GM12875 (cell line): ENCODE data around the gene PLAAT3.
"Not testable (repeated sequence)": the region's sequence is repeated elsewhere in the genome, so short reads cannot be mapped to it uniquely, and the experiment has no call there.

Source experiments
- H3K4me3 ChIP-seq: one replicate; pipeline ENCODE4 v1.5.1; 2011; ENCODE audit warnings: low read depth, low read length, control low read depth
- TF ChIP-seq, protein P1 (sequence below): IDR thresholded peaks from 2 replicates; pipeline ENCODE4 v1.5.1; 2011; ENCODE audit warnings: low read depth, mild to moderate bottlenecking, control low read depth, inconsistent platforms, low read length, moderate library complexity, borderline replicate concordance; ENCODE audit not compliant: insufficient read depth

PLAAT3 gene

GRCh38 chr11:63635762-63636465, 21.7 kb upstream of the PLAAT3 start:
- TF ChIP-seq, protein P1, sequence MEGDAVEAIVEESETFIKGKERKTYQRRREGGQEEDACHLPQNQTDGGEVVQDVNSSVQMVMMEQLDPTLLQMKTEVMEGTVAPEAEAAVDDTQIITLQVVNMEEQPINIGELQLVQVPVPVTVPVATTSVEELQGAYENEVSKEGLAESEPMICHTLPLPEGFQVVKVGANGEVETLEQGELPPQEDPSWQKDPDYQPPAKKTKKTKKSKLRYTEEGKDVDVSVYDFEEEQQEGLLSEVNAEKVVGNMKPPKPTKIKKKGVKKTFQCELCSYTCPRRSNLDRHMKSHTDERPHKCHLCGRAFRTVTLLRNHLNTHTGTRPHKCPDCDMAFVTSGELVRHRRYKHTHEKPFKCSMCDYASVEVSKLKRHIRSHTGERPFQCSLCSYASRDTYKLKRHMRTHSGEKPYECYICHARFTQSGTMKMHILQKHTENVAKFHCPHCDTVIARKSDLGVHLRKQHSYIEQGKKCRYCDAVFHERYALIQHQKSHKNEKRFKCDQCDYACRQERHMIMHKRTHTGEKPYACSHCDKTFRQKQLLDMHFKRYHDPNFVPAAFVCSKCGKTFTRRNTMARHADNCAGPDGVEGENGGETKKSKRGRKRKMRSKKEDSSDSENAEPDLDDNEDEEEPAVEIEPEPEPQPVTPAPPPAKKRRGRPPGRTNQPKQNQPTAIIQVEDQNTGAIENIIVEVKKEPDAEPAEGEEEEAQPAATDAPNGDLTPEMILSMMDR = peak; percentile 68
- no peak overlapping the region for H3K4me3 ChIP-seq

- TF ChIP-seq, protein P1 = no peak
- no peak overlapping the region for H3K4me3 ChIP-seq
Observed at GRCh38 chr11:63629426-63629825, 15.2 kb upstream of the PLAAT3 start.

GRCh38 chr11:63623513-63624140, 9.4 kb upstream of the PLAAT3 start:
- H3K4me3 ChIP-seq = no peak overlapping the region
- TF ChIP-seq, protein P1 = no peak

DNA sequence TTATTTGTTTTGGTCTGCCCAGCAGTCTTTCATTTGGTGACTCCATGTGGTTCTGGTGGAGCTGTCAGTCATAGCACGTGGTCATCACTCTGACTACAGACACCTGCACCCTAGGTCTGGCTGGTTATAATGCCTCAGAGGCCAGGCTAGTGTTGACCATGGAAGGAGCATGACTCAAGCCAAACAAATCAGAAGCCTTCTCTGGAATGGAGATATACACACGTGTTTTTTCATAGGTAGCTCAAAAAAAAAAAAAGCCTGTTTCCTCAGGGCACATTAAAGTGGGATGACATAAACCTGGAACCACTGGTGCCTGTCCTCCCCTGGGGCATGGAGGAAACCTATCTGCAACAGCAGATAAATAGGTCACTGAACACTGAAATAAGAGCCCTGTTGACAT, 8.1 kb upstream of the PLAAT3 start:
- H3K4me3 ChIP-seq = no peak overlapping the region
- TF ChIP-seq, protein P1 = no peak

DNA sequence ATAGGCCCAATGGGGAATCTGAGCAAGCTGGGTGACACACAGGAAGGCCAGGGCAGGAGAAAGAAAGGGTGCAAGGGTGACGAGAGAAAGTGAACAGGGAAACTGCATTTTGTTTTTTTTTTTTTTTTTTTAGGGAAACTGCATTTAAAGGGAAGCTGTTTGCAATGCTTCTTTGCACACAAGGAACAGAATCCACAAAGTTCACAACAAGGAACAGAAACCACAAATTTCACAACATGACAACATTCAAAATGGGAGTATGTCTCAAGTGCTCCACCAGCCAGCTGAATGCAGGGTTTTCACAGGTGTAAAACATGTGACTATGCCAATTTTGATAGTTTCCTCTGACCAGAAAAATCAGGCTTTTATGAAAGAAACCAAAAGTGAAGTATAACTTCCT, 6.8 kb upstream of the PLAAT3 start:
- H3K4me3 ChIP-seq = no peak overlapping the region
- TF ChIP-seq, protein P1 = no peak

DNA sequence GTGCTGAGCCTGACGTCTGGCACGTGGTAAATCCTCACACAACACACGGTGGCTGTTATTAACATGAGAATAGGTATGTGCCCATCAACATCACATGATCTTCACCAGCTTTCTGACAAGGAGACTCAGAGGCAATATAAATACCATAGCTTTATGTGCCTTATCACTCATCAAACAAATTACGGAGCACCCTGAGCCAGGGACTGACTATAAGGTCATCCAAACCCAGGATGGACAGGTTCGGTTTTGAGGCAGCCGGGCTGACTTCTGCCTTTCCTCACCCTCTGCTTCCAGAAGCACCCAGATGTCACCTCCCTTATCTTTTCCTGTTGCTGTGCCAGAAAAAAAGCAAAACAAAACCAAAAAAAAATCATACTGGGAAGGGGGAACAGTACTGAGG, 5.7 kb upstream of the PLAAT3 start:
- TF ChIP-seq, protein P1 = no peak
- H3K4me3 ChIP-seq = no peak overlapping the region

DNA sequence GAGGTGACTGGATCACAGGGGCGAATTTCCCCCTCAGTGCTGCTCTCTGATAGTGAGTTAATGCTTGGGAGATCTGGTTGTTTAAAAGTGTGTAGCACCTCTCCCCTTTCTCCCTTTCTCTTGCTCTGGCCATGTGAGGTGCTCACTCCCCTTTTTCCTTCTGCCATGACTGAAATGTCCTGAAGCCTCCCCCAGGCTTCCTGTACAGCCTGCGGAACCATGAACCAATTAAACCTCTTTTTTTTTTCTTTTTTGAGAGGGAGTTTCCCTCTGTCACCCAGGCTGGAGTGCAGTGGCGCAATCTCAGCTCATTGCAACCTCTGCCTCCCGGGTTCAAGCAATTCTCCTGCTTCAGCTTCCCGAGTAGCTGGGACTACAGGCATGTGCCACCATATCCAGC, 3.5 kb upstream of the PLAAT3 start:
- H3K4me3 ChIP-seq = not testable (repeated sequence)
